ENCODE results near the gene PRPS1. TPM values are rescaled to one million over a fixed set of nuclear protein-coding genes. Genes with fewer than 3 reads are reported as not detected.

Gene PRPS1
- total RNA-seq, 1 experiment from 2014 or later: 126 TPM

DNA sequence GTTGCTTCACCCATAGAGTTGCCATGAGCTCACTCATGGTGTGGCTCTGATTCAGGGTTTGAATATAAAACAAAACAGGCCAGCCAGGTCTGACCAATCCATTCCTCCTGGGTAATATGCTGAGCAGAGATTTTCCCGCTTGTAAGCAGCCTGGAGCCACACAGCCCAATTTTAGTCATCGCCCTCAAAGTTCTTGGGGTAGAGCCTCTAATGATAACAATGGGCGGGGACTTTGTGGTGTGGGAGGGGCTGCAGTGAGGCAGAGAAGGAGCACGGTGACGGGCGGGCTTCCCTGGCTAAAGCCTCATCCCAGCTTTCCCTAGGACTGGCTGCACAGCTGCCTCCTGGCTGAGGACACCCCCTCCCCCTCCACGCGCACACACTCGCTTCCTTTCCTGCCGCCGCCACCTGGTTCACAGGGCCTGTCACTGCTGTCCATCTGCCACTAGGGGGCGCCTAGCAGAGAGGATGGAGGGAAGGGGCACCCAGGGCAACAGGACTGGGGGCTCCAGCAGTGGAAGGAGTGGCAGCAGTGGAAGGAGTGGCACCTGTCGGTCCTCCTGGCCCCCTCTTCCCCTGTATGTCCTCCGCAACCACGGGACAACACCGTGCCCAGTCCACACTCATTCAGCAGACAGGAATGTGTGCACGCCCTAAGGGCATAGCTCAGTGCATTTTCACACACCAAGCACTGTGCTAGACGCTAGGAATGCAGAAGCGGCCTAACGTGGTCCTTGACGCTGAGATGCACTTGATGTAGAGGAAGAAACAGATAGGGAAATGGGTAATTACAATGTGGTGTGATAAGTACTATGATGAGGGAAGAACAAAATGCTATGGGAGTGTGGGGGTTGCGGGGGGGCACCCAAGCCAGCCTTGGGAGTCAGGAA is 26.8 kb downstream of the PRPS1 start:
- Mint-ChIP-seq H3K36me3 (peaks cover 6% of the 10 kb centered on the region), H3K4me1 (peaks cover 20% of the 10 kb centered on the region), H3K4me3 (peak overlapping the region; percentile 29; the same call in 1 of the 2 replicates), H3K27ac (peak overlapping the region; percentile 57), H3K9me3 (no peaks in the 10 kb centered on the region), H3K27me3 (ENCODE audit: low read depth) (no peaks in the 10 kb centered on the region)
- peak; percentile 85 for DNase-seq (ENCODE audit: low spot score)
- POLR2A ChIA-PET: interaction anchor here (0.6 to 1.6 kb wide), 2 partner anchors 26 to 119 kb away, joined by 3 to 9 read pairs; partner anchors contain the start of gene PRPS1
- ATAC-seq: peak; percentile 95
- no peak for TF ChIP-seq SOX15 (CRISPR knock-in tag; IDR thresholded peaks at IDR 0.05)
- TF ChIP-seq SP1 (CRISPR knock-in tag; conservative IDR thresholded peaks at IDR 0.05): peak; percentile 29; the same call in 1 of the 2 replicates
- TF ChIP-seq CTCF (IDR thresholded peaks at IDR 0.05): peak; percentile 72
- no peak for TF ChIP-seq MYBL2 (CRISPR knock-in tag; IDR thresholded peaks at IDR 0.05)
- CTCF ChIA-PET: interaction anchor here (0.5 to 2.2 kb wide), 35 partner anchors 11 to 656 kb away, joined by 3 to 48 read pairs (median 4); partner anchors contain the start of genes MID2, MORC4, NCBP2L and PRPS1

DNA sequence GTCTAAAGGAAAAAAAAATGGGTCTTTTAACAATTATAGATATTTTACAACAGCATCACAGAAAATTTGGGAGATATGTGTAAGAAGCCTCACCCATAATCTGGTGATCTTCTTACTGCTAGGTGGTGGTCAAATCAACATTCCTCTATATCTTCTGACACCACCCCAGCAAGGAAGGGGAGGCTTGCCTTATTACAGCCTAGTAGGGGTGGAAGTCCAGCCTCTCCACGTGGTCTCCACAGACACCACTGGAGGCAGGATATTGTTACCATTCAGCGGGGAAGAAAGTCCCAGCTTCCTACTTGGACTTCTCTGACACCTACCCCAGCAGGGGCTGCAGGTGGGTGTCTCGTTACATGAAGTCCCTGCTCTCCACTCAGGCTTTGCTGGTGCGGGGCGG is 28.7 kb downstream of the PRPS1 start:
- H3K36me3 Mint-ChIP-seq: no peaks in the 10 kb centered on the region; the same call in 1 of the 2 replicates
- no peak overlapping the region for H3K4me3 Mint-ChIP-seq
- ATAC-seq (no peak), DNase-seq (ENCODE audit: low spot score) (no peak)
- H3K9me3 Mint-ChIP-seq: no peaks in the 10 kb centered on the region
- TF ChIP-seq ZNF423 (CRISPR knock-in tag; IDR thresholded peaks at IDR 0.05): no peak
- no peak for TF ChIP-seq ZNF121 (CRISPR knock-in tag; IDR thresholded peaks at IDR 0.05)
- no peak for TF ChIP-seq ETV6 (CRISPR knock-in tag; IDR thresholded peaks at IDR 0.05)
- no peak for TF ChIP-seq ZNF232 (CRISPR knock-in tag; IDR thresholded peaks at IDR 0.05)
- TF ChIP-seq, protein P1, sequence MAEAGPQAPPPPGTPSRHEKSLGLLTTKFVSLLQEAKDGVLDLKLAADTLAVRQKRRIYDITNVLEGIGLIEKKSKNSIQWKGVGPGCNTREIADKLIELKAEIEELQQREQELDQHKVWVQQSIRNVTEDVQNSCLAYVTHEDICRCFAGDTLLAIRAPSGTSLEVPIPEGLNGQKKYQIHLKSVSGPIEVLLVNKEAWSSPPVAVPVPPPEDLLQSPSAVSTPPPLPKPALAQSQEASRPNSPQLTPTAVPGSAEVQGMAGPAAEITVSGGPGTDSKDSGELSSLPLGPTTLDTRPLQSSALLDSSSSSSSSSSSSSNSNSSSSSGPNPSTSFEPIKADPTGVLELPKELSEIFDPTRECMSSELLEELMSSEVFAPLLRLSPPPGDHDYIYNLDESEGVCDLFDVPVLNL (CRISPR knock-in tag; IDR thresholded peaks at IDR 0.05; ENCODE audit: borderline replicate concordance, low read depth): no peak
- TF ChIP-seq SMAD4 (CRISPR knock-in tag; IDR thresholded peaks at IDR 0.05): no peak
- TF ChIP-seq GTF2I (CRISPR knock-in tag; conservative IDR thresholded peaks at IDR 0.05): no peak
- TF ChIP-seq TEAD4 (CRISPR knock-in tag; IDR thresholded peaks at IDR 0.05): no peak
- TF ChIP-seq CTCF (IDR thresholded peaks at IDR 0.05): no peak
- TF ChIP-seq ZNF219 (CRISPR knock-in tag; IDR thresholded peaks at IDR 0.05; ENCODE audit: borderline replicate concordance): no peak
- no peak for TF ChIP-seq CBFB (CRISPR knock-in tag; IDR thresholded peaks at IDR 0.05; ENCODE audit: low read depth)
- TF ChIP-seq, protein P2, sequence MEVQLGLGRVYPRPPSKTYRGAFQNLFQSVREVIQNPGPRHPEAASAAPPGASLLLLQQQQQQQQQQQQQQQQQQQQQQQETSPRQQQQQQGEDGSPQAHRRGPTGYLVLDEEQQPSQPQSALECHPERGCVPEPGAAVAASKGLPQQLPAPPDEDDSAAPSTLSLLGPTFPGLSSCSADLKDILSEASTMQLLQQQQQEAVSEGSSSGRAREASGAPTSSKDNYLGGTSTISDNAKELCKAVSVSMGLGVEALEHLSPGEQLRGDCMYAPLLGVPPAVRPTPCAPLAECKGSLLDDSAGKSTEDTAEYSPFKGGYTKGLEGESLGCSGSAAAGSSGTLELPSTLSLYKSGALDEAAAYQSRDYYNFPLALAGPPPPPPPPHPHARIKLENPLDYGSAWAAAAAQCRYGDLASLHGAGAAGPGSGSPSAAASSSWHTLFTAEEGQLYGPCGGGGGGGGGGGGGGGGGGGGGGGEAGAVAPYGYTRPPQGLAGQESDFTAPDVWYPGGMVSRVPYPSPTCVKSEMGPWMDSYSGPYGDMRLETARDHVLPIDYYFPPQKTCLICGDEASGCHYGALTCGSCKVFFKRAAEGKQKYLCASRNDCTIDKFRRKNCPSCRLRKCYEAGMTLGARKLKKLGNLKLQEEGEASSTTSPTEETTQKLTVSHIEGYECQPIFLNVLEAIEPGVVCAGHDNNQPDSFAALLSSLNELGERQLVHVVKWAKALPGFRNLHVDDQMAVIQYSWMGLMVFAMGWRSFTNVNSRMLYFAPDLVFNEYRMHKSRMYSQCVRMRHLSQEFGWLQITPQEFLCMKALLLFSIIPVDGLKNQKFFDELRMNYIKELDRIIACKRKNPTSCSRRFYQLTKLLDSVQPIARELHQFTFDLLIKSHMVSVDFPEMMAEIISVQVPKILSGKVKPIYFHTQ (CRISPR knock-in tag; IDR thresholded peaks at IDR 0.05): no peak
- no peak for TF ChIP-seq ZNF416 (CRISPR knock-in tag; IDR thresholded peaks at IDR 0.05)
- TF ChIP-seq RORB (CRISPR knock-in tag; IDR thresholded peaks at IDR 0.05): no peak
- TF ChIP-seq IRF2 (CRISPR knock-in tag; IDR thresholded peaks at IDR 0.05; ENCODE audit: borderline replicate concordance, low read depth): no peak
- H3K4me1 Mint-ChIP-seq: peaks cover 16% of the 10 kb centered on the region
- no peaks in the 10 kb centered on the region for H3K27me3 Mint-ChIP-seq (ENCODE audit: low read depth)
- ChIA-PET POLR2A (no interaction called here), CTCF (interaction anchor here (1.1 to 6.8 kb wide), 4 partner anchors 12 to 119 kb away, joined by 4 to 108 read pairs (median 6); partner anchors contain the start of genes NCBP2L and TSC22D3)
- no peak overlapping the region for H3K27ac Mint-ChIP-seq
